Epithelial cell of prostate (primary cell): Measurements from ENCODE around the gene DSEL.

Experiments used
- DNase-seq: peaks from one replicate; pipeline ENCODE4 v3.0.0-alpha.2; 2011; ENCODE audit warnings: low read depth, low spot score
- H3K27ac ChIP-seq: fragments of 450-650 bp; 2 replicates; pipeline ENCODE4 v1.5.1; 2017; ENCODE audit warnings: mild to moderate bottlenecking

DSEL gene

DNA sequence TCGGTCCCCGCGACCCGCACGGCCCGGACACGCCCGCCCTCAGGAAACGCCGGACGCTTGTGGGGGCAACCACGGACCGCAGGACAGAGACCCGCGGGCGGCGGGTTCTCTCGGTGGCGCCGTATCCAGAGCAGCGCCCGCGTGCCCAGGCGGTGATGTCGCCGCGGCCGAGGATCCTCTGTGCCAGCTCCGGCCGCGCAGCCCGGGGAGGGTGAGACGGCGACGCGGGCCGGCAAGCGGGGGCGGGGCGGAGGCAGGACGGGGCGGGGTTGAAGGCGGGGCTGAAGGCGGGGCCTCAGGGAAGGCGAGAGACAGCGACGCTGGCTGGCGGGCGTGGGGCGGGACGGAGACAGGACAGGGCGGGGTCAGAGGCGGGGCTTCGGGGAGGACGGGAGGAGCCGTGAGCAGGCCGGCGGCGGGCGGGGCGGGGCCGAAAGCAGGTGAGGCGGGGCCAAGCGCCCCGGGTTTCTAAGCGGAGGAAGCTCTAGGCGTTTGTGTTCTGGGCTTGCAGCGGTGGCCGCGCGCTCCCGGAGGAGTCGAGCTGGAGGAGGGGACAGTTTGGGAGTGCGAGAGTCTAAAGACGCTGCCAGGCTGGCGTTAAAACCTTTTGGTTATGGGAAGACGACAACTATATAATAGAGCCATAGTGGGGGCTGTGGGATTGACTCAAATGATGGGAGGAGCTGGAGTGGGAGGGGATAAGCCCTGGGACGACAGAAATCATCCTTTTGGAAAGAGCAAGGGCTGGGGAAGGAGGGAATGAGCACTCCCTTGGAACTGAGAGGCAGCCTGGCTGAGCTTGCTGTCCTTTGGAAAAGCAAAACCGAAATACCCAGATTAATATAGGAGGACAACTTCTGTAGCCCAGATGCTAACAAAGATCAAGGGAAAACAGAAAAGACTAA is at the start of gene DSEL:
DSEL (minus strand) TSS at position 182 of the 905 bp plus-strand sequence. CDS start 2,112 bp downstream, outside the sequence.
- peak within 1 kb of the TSS; percentile 64 for H3K27ac ChIP-seq
- DNase-seq, result peak; percentile 59

DNA sequence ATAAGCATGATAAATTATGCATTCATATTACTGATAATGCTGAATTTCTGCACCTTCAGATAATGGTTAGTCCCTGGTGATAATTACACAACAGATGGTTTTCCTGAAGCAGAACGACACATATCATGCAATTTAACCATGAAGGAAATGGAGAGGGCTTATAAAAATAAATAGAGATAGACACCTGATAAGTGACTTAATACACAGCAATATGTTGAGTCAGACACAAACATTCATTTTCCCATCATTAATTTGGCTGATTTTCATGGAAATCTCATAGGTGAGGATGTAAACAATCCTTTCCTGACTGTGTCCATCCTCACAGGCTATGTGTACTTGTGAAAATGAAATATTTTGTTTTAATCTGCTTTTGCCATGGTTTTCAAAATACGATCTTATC is 36.9 kb upstream of the DSEL start:
- no peak overlapping the region for H3K27ac ChIP-seq
- no peak for DNase-seq

DNA sequence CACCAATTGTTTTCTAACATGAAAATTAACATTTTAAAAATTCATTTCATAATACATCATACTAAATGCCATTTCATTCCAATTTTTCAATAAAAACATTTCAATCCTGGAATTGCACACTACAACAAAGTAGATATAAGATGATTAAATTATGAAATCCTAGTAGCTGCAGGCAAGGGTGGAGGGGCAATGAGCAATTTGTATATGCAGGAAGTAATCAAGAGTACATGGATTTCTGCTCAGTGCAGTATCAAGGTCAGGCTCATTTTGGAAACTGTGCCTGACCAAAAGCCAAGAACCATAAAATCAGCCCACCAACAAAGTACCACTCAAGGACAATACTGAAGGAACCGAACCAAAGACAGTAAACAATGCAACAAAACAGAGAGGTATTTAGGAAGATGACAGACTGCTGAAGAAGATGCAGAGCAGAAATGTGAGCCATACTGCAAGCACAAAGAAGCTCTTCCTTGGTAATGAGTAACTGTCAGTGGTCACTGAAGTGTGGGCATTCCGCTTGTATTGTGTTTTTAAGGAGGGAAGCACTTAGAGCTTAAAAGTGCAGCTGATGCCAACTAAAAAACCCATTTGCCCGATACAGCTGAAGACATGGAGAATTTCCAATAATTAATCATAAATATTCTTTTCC is 34.5 kb upstream of the DSEL start:
- H3K27ac ChIP-seq, result no peak overlapping the region
- no peak for DNase-seq

DNA sequence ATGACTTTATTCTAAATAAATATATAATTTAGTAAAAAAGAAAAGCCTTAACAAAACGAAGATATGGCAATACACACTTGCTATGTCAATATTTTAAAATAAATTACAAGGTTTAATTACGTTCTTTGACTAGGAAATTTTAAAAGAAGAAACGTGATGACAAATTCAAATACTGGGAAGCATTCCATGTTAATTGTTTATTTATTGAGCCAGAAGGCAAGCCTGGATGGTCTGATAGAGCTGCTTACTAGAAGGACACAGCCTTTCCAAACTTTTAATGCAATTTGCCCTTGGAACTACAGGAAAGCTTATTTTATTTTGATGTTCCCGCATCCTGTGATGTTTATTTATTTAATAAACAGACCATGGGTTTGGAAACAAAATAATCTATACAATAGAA is 33.4 kb upstream of the DSEL start:
- H3K27ac ChIP-seq, result no peak overlapping the region
- DNase-seq, result no peak

DNA sequence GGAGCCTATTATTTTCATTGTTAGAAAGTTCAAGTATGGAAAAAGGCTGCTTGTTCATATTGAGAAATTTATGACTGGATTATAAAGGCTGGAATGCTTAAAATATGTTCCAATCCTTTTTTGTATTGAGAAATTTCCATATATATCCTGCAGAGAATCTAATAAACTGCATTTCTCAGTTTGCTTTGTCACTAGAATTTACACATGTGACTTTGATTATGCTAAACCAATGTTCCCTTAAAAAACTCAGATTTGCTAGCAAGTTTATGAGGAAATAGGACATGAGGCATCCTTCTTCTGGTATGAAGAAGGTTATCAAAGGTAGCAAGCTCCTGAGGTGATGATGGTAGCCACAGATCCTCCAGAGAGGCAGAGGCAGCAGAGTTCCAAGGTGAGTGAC is 29.2 kb upstream of the DSEL start:
- no peak overlapping the region for H3K27ac ChIP-seq
- no peak for DNase-seq

DNA sequence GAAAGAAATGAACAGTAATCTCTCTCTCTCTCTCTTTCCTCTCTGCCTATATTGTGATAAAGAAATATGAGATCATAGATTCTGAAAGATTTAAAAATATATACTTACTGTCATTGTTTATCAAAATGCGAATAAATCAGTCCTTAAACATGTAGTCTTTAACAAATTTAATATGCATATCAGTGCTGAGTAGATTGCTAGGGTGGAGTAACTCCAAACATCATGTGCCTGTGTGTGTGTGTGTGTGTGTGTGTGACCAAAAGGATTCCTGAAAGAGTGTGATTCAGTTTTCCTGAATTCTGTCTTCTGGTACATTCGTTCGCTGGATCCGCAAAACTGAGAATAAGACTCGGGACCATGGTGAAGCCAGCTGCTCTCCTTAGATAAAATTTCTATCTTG is 24.0 kb upstream of the DSEL start:
- no peak for DNase-seq
- H3K27ac ChIP-seq, result no peak overlapping the region

DNA sequence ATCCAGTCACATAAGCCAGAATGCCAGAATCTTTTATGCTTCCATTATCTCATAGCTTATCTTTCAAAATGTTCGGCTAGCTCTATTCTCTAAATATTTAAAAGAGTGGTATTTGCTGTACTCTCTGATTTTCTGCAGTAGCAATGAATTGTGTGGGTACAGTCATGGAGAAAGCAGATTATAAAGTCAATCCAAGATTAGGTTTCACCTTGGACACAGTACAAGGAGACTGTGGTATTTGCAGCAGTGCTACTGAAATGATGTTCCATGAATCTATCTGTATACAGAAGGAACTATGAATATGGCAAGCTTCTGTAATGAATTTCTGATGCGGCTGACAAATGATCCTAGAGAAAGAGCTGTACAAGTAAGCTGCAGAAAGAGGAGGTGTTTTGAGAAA is 15.4 kb upstream of the DSEL start:
- DNase-seq, result no peak
- H3K27ac ChIP-seq, result no peak overlapping the region

DNA sequence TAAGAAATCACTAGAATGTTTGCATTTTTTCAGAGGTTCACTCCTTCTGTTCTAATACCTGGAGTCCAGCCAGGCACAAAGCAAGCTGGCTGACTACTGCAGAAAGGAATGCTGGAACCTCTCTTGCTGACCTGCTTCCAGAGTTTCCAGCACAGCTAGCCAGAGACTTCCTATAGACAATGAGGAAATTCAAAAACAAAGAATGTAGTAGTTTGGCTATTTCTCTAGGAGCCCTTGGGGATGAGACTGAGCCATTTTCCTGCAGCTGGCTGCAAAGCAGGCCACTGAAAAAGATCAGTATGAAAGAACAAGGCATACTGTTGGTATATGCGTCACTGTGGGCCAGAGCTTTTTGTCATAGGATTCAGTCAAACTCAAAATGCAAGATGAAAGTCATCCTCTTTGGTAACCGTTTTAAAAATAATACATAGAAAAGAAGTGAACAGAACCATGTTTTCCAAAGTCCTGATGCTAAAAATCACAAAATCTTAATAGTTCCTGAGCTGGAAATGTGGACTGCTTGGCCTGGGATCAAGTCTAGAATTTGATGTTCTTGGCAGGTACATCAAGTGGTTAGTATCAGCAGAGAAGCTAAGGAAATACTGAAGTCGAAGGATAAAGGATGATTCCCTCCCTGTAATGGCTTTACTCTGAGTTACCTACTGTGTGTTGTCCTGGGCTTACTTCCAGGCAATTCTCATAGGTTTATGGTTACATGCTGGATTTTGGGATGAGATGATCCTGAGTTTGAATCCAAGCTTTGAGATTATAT is 9.0 kb upstream of the DSEL start:
- H3K27ac ChIP-seq, result peak overlapping the region; percentile 36
- DNase-seq, result peak; percentile 50

DNA sequence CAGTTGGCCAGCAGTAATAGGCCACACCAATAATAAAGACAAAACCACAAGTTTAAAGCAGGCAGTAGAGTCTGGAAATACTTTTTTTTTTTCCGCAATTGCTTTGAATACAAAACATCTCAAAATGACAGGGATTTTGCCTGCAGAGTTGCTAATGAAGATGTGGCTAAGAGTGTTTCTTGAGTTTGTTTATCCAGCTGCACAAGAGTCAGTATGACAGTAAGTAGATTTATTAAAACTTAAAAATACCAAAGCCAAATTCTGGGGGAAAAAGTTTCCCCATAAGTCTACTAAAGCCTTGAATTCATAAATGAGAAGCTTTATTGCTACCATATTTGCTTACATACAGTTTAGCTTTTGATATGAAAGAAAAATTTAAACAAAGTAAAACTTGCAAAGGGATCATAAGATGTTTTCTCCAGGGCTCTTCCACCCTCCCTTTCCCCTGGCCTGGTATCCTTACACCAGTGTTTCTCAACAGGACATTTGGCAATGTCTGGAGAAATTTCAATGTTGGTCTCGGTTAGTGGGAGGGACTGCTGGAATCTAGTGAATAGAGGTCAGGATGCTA is 3.9 kb upstream of the DSEL start:
- no peak overlapping the region for H3K27ac ChIP-seq
- no peak for DNase-seq

DNA sequence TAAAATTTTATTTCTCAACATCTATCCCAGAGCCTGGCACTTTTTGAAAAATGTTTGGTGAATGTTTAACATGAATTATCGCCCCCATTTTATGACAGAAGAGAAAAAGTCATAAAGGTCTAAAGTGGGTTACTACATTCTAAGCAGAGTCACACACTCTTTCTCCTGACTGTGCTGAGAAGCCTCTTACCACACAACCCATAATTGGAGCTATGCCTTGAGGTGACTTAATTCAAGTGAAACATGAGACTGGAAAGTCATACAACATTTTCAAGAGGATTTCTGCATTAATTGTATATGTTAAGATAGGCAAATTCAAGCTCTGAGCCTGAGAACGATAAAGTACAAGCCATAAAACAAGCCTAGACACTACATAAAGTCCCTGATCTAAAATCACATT is 3.1 kb upstream of the DSEL start:
- no peak overlapping the region for H3K27ac ChIP-seq
- DNase-seq, result no peak

DNA sequence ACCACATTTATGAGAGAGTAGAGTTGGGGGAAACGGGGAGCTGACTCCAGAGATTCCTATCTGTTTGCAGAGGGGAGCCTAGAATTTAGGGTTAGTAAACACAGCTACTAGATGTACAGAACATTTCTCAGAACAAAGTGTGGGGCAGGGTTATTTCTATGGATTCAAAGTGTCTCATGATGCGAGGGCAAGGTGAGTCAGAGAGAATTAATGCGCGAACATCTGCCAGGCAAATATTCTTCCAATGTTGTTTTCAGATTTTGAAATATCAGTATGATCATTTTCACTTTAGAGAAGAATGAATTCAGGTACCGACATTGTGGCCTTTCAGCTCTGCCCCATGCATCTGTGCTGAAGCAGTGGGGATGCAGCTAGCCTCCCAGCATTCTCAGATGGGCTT is 2.0 kb upstream of the DSEL start:
- H3K27ac ChIP-seq, result no peak overlapping the region
- DNase-seq, result no peak

DNA sequence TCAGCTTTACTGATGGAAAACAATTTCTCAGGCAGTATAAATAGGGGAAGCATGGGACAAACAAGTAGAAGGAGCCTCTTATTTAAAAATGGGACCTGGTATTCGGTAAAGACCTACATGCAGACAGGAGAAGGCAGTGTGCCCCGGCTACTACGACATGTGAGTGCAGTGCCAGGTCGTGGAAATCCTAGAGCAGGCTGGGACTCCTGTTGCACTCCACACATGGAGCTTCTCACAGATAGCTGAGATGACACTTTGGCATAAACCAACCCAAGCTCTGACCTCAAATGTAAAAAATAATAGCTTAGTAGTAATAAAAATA is 885 bp upstream of the DSEL start:
- H3K27ac ChIP-seq, result no peak overlapping the region
- DNase-seq, result no peak

DNA sequence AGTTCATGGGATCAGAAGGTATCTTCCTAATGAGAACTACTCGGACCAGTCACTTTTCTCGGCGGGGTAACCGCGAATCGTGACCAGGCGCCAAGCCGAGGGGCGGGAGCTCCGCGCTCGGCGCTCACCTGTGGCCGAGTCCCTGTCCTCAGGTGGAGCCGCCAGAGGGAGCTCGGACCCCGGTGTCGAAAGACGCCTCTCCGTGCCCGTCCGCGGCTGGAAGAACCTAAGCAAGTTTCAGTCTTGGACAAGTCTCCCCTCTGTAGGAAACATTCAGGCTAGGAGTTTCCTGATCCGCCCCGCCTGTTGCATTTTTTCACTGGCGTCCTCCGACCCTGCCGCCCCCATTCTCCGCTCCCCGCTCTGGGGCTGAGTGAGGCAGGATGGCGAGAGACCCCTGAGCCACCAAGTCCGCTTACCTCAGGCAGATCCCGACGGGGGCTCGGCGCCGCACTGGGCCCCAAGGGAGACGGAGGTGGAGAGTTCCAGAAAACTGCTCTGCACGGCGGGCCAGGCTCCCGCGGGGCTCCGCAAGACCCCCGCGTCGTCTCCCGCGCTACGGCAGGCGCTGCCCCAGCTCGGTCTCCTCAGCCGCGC is 480 bp downstream of the DSEL start:
- peak overlapping the region; percentile 64 for H3K27ac ChIP-seq
- peak; percentile 41 for DNase-seq

DNA sequence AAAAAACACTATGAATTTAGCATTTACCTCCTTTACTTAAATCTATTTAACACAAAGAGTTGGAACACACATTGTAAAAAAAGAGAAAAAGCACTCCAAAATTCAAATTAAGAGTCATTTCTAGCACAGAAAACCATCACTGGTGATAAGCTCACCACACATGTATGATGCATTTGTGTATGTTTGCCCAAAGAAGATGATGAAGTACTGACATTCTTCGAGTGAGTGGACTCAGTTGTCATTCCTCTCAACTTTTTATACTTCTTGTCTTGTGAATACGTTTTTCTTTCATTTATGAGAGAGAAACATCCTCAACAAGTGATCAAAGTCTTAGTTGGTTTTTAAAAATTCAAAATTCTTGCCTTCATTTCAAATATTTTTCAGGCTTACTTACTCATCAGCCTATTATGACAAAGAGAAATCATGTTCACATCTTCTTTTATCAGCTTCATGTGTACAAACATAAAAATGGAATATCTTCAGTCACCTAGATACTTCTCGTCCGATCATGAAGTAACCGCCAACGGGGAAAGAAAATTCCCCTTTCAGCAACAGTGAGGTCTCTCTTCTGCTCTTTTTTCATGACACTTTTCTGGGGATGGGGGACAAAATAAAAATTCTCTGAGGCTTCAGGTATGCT is 1.5 kb downstream of the DSEL start:
- no peak overlapping the region for H3K27ac ChIP-seq
- no peak for DNase-seq

DNA sequence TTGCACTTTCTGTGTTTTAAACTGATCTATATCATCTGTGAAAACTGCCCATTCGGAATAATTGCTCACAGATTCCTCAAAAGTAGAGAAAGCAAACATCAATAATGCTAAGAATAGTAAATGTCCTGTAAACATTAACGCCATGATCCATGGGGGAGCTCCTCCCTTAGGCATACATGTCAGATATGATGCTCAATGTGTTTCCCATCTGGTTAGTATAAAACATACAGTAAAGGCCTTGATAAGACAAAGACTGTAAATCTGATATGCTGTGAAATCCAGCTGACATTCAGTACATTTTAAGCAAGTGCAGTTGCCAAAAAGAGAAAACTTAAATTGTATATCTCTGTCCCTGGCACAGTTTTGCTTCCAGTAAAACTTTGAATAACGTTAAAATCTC is 2.1 kb downstream of the DSEL start:
- H3K27ac ChIP-seq, result no peak overlapping the region
- DNase-seq, result no peak

DNA sequence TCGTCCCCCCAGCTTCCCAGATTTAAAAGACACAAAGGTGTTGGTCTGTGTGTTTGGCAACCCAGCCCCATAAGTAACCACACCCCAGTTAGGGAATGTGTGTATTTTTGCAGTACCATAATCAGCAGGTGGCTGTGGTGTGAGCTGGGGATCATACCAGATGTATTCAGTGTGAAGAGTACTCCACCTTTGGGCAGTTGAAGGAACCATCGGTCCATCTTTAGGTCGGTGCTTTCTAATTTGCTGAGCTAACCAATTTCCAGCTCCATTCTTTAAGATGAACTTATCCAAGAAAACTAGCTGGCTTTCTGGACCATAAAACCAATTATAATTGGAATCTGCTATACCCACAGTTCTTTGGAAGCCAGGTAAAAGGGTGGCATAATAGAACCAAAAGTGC is 3.2 kb downstream of the DSEL start:
- no peak overlapping the region for H3K27ac ChIP-seq
- DNase-seq, result no peak

DNA sequence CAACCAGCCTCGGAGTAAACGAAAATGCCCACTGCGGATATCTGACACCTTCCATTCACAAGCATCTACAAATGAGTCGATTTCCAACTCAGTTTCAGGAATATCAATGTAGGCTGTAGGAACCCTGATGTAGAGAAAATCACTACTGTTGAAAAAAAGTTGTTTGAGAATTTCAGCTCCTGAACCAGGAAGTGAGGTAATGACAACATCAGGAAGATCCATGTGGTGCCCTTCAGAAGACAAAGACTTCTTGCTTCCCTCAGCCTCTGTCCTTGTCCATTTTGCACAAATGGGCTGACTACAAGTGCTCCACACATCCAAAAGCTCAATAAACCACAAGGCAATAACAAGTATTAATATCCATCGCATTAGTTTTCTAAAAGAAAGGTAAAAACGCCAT is 4.7 kb downstream of the DSEL start:
- DNase-seq, result no peak
- H3K27ac ChIP-seq, result no peak overlapping the region

DNA sequence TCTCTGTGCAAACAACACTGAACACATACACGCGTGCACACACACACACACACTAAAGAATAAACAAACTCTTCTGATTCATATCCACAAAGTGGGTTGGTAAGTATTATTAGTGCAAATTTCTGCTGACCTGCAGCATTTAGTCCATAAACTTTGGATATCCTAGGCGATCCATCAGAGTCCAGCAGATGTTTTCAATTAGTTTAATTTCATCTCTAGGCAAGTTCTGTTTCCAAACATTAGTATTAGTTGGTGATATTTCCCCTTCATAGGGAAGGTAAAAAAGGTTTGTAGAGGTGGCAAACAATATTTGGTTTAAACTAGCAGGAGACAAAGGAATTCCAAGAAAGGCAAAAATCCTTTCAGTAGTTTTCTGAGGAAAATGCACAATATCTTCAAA is 5.7 kb downstream of the DSEL start:
- DNase-seq, result no peak
- no peak overlapping the region for H3K27ac ChIP-seq

DNA sequence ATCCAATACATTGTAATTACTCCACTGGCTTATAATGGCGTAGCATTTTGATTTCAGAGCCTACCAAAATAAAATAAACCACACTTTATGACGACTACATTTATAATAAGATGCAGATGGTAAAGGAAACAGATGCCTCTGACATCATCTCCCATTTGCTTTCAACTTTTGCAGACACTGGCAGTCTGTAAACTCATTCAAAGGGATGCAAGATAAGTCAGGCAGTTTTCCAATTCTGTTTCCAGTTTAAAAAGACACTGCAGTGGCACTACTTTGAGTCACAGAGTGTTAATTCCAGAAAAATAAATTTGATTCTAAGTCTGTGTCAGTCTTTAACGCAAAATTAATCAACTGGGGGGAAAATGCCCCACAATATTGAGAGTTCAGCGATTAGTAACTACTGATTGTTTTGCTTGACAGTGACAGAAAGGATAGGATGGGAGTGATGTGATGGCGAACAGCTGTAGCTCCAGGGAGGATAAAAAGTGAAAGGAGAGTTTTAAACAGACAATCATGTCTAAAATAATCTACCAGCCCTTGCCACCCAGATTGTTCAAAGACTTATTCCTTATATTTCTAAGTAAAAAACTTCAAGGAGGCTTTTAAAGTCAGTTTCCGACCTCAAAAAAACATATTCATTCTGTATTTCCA is 6.7 kb downstream of the DSEL start:
- no peak for DNase-seq
- H3K27ac ChIP-seq, result no peak overlapping the region

DNA sequence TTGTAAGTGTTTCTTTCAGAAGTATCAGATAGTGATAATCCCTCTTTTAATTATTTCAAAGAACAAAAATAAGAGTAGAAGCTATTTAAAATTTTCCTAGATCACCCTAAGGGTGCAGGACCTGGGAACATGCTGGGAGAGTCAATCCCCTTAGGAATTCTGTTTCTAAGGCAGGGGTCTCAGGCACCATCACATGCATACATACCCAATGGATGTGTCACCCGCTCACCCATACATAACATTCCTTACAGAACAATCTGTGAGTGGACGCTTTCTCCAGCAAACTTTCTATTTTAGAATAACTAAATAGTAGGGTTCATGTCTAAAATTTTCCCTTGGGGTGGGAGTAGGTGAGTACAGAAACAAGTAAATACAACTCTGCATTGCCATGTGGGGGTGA is 8.4 kb downstream of the DSEL start:
- H3K27ac ChIP-seq, result no peak overlapping the region
- no peak for DNase-seq
